Mesenchymal stem cell (in vitro differentiated cells and primary cell): ENCODE data around the gene RAB23.

Experiments used
- DNase-seq: peaks from one replicate; pipeline ENCODE4 v3.0.0-alpha.2; 2013
- H2AFZ ChIP-seq: one replicate; pipeline ENCODE4 v1.6.1; 2013; ENCODE audit warnings: low read depth, mild to moderate bottlenecking, control low read depth, inconsistent platforms, low read length, moderate library complexity
- H2AK5ac ChIP-seq: 2 replicates; pipeline ENCODE4 v1.6.1; 2013; ENCODE audit warnings: low read length, moderate library complexity, mild to moderate bottlenecking, inconsistent platforms; ENCODE audit not compliant: severe bottlenecking
- H2BK120ac ChIP-seq: one replicate; pipeline ENCODE4 v1.6.1; 2013; ENCODE audit warnings: low read depth, mild to moderate bottlenecking, inconsistent platforms, low read length, moderate library complexity
- H2BK12ac ChIP-seq, 2 experiments: one replicate each; pipeline ENCODE4 v1.6.1; 2013; ENCODE audit warnings: inconsistent platforms in 2 of 2, low read length in 2 of 2, mild to moderate bottlenecking in 2 of 2, moderate library complexity in 2 of 2, control low read depth in 1 of 2
- H2BK15ac ChIP-seq: one replicate; pipeline ENCODE4 v1.6.1; 2013; ENCODE audit warnings: mild to moderate bottlenecking, low read depth, inconsistent platforms; ENCODE audit not compliant: poor library complexity, severe bottlenecking
- H2BK5ac ChIP-seq: 2 replicates; pipeline ENCODE4 v1.6.1; 2013; ENCODE audit warnings: low read depth, mild to moderate bottlenecking, low read length, control low read depth, inconsistent platforms; ENCODE audit not compliant: poor library complexity, severe bottlenecking
- H3K14ac ChIP-seq, 2 experiments: one replicate each; pipeline ENCODE4 v1.6.1; 2013; ENCODE audit warnings: inconsistent platforms in 2 of 2, low read length in 2 of 2, control low read depth in 1 of 2, mild to moderate bottlenecking in 1 of 2, moderate library complexity in 1 of 2
- H3K18ac ChIP-seq, 2 experiments: one replicate each; pipeline ENCODE4 v1.6.1; 2013; ENCODE audit warnings: inconsistent platforms in 2 of 2, low read length in 2 of 2, control low read depth in 1 of 2, low read depth in 1 of 2, mild to moderate bottlenecking in 1 of 2
- H3K23ac ChIP-seq, 2 experiments: one replicate each; pipeline ENCODE4 v1.6.1; 2013; ENCODE audit warnings: inconsistent platforms in 2 of 2, low read length in 2 of 2, mild to moderate bottlenecking in 2 of 2, moderate library complexity in 2 of 2, control low read depth in 1 of 2
- H3K27ac ChIP-seq: 2 replicates; pipeline ENCODE4 v1.5.1; 2013; ENCODE audit warnings: mild to moderate bottlenecking, moderate library complexity, low read length, control low read depth, inconsistent platforms; ENCODE audit not compliant: poor library complexity, severe bottlenecking
- H3K27me3 ChIP-seq, 2 experiments: 2 replicates each; pipeline versions ENCODE4 v1.6.1 to v1.7.0; 2013; ENCODE audit warnings: low read length in 2 of 2, mild to moderate bottlenecking in 2 of 2, moderate library complexity in 2 of 2, control low read depth in 1 of 2, inconsistent platforms in 1 of 2; ENCODE audit not compliant: control insufficient read depth in 1 of 2, insufficient read depth in 1 of 2
- H3K36me3 ChIP-seq, 2 experiments: 2 replicates each; pipeline versions ENCODE4 v1.6.1 to v1.7.0; 2013; ENCODE audit warnings: low read length in 2 of 2, control low read depth in 1 of 2, inconsistent platforms in 1 of 2, low read depth in 1 of 2, mild to moderate bottlenecking in 1 of 2; ENCODE audit not compliant: insufficient read depth in 2 of 2, control insufficient read depth in 1 of 2
- H3K4ac ChIP-seq, 2 experiments: one replicate each; pipeline ENCODE4 v1.6.1; 2013; ENCODE audit warnings: inconsistent platforms in 2 of 2, low read length in 2 of 2, mild to moderate bottlenecking in 2 of 2, moderate library complexity in 2 of 2, control low read depth in 1 of 2, low read depth in 1 of 2
- H3K4me1 ChIP-seq: 2 replicates; pipeline ENCODE4 v1.6.1; 2013; ENCODE audit warnings: low read depth, low read length, control low read depth; ENCODE audit not compliant: control insufficient read depth, insufficient read depth
- H3K4me2 ChIP-seq: 2 replicates; pipeline ENCODE4 v1.6.1; 2013; ENCODE audit warnings: low read length, mild to moderate bottlenecking, inconsistent platforms; ENCODE audit not compliant: poor library complexity, severe bottlenecking
- H3K4me3 ChIP-seq, 2 experiments: 2 replicates each; pipeline versions ENCODE4 v1.5.1 to v1.7.0; 2013; ENCODE audit warnings: low read length in 2 of 2, mild to moderate bottlenecking in 2 of 2, control low read depth in 1 of 2, low read depth in 1 of 2; ENCODE audit not compliant: insufficient read depth in 1 of 2
- H3K79me1 ChIP-seq: replicated peaks from 2 replicates; pipeline ENCODE4 v1.6.1; 2013; ENCODE audit warnings: mild to moderate bottlenecking, control low read depth, low read length, inconsistent platforms; ENCODE audit not compliant: poor library complexity, severe bottlenecking
- H3K9ac ChIP-seq: 2 replicates; pipeline ENCODE4 v1.7.0; 2013; ENCODE audit warnings: mild to moderate bottlenecking, low read length, moderate library complexity
- H3K9me3 ChIP-seq: 2 replicates; pipeline ENCODE4 v1.7.0; 2013; ENCODE audit warnings: mild to moderate bottlenecking, low read length; ENCODE audit not compliant: control insufficient read depth
- H4K8ac ChIP-seq: one replicate; pipeline ENCODE4 v1.6.1; 2013; ENCODE audit warnings: inconsistent platforms, mild to moderate bottlenecking, low read length, moderate library complexity
- H4K91ac ChIP-seq: one replicate; pipeline ENCODE4 v1.6.1; 2013; ENCODE audit warnings: mild to moderate bottlenecking, low read length, inconsistent platforms
- whole genome bisulfite sequencing: methylation state at CpG from one replicate; pipeline ENCODE4 v1.1.7; 2013; ENCODE audit warnings: mixed read lengths; 5-methylcytosine and 5-hydroxymethylcytosine counted together

Gene RAB23

GRCh38 chr6:57216235-57217101, 5.6 kb downstream of the RAB23 start:
- 93% methylated on average over 6 of the region's 7 CpGs for WGBS
- no peaks in the 10 kb centered on the region for H3K9me3 ChIP-seq
- H3K27me3 ChIP-seq, result no peaks in the 10 kb centered on the region
- no peak overlapping the region for H3K27ac ChIP-seq
- no peak overlapping the region for H3K4me2 ChIP-seq
- no peak overlapping the region for H2AFZ ChIP-seq
- H2BK5ac ChIP-seq, result no peak overlapping the region
- H4K91ac ChIP-seq, result no peak overlapping the region
- DNase-seq, result no peak
- H3K4me3 ChIP-seq, result no peak overlapping the region
- no peak overlapping the region for H3K18ac ChIP-seq
- H3K14ac ChIP-seq, result no peak overlapping the region
- H2AK5ac ChIP-seq, result no peak overlapping the region
- H3K9ac ChIP-seq, result no peak overlapping the region
- no peak overlapping the region for H3K4ac ChIP-seq
- no peak overlapping the region for H2BK120ac ChIP-seq
- no peak overlapping the region for H2BK15ac ChIP-seq
- no peak overlapping the region for H3K23ac ChIP-seq
- H3K79me1 ChIP-seq, result peaks cover 10% of the 10 kb centered on the region
- no peak overlapping the region for H2BK12ac ChIP-seq
- no peak overlapping the region for H4K8ac ChIP-seq
- H3K4me1 ChIP-seq, result peaks cover 7% of the 10 kb centered on the region
- H3K36me3 ChIP-seq, result peaks cover 0 to 4% of the 10 kb centered on the region in 2 experiments

GRCh38 chr6:57215260-57215659, 6.8 kb downstream of the RAB23 start:
- no peaks in the 10 kb centered on the region for H3K9me3 ChIP-seq
- no peak overlapping the region for H2BK5ac ChIP-seq
- H2BK15ac ChIP-seq, result no peak overlapping the region
- WGBS, result no CpG with 5 or more reads among the region's 1 CpG
- H3K4me2 ChIP-seq, result no peak overlapping the region
- no peak overlapping the region for H2AK5ac ChIP-seq
- no peak overlapping the region for H3K18ac ChIP-seq
- no peak overlapping the region for H3K14ac ChIP-seq
- no peak overlapping the region for H3K4ac ChIP-seq
- no peaks in the 10 kb centered on the region for H3K27me3 ChIP-seq
- H3K27ac ChIP-seq, result no peak overlapping the region
- H3K9ac ChIP-seq, result no peak overlapping the region
- H3K79me1 ChIP-seq, result peaks cover 8% of the 10 kb centered on the region
- no peak overlapping the region for H2AFZ ChIP-seq
- no peak overlapping the region for H2BK12ac ChIP-seq
- no peak overlapping the region for H3K23ac ChIP-seq
- H4K91ac ChIP-seq, result no peak overlapping the region
- no peak overlapping the region for H2BK120ac ChIP-seq
- H3K4me1 ChIP-seq, result peaks cover 7% of the 10 kb centered on the region
- H3K36me3 ChIP-seq, result peaks cover 0 to 8% of the 10 kb centered on the region in 2 experiments
- no peak for DNase-seq
- no peak overlapping the region for H4K8ac ChIP-seq
- H3K4me3 ChIP-seq, result no peak overlapping the region

GRCh38 chr6:57210060-57210459, 12.0 kb downstream of the RAB23 start:
- no peak overlapping the region for H2BK120ac ChIP-seq
- no peak overlapping the region for H3K27ac ChIP-seq
- H2BK12ac ChIP-seq, result no peak overlapping the region
- H3K4me2 ChIP-seq, result no peak overlapping the region
- no peak overlapping the region for H2BK15ac ChIP-seq
- WGBS, result 97% methylated on average over 5 of the region's 5 CpGs
- H3K23ac ChIP-seq, result no peak overlapping the region
- DNase-seq, result no peak
- H3K27me3 ChIP-seq, result no peaks in the 10 kb centered on the region
- H2BK5ac ChIP-seq, result no peak overlapping the region
- H3K79me1 ChIP-seq, result peaks cover 11% of the 10 kb centered on the region
- H3K4ac ChIP-seq, result no peak overlapping the region
- H3K9ac ChIP-seq, result no peak overlapping the region
- peaks cover 5% of the 10 kb centered on the region for H3K4me1 ChIP-seq
- H2AFZ ChIP-seq, result no peak overlapping the region
- no peak overlapping the region for H3K4me3 ChIP-seq
- H3K14ac ChIP-seq, result no peak overlapping the region
- no peak overlapping the region for H4K91ac ChIP-seq
- no peak overlapping the region for H2AK5ac ChIP-seq
- H3K9me3 ChIP-seq, result no peaks in the 10 kb centered on the region
- no peak overlapping the region for H4K8ac ChIP-seq
- H3K36me3 ChIP-seq, result peaks cover 3 to 41% of the 10 kb centered on the region in 2 experiments
- no peak overlapping the region for H3K18ac ChIP-seq

- peaks cover 5% of the 10 kb centered on the region for H3K4me1 ChIP-seq
- no peak overlapping the region for H3K14ac ChIP-seq
- no peak overlapping the region for H3K4me3 ChIP-seq
- no peak overlapping the region for H2BK12ac ChIP-seq
- no peak overlapping the region for H4K91ac ChIP-seq
- no peak overlapping the region for H3K4me2 ChIP-seq
- no peak overlapping the region for H3K4ac ChIP-seq
- H4K8ac ChIP-seq, result no peak overlapping the region
- H2BK15ac ChIP-seq, result no peak overlapping the region
- H3K23ac ChIP-seq, result no peak overlapping the region
- H2AFZ ChIP-seq, result no peak overlapping the region
- H2BK120ac ChIP-seq, result no peak overlapping the region
- DNase-seq, result peak; percentile 26
- no peak overlapping the region for H2BK5ac ChIP-seq
- H3K18ac ChIP-seq, result no peak overlapping the region
- H3K27me3 ChIP-seq, result no peaks in the 10 kb centered on the region
- H2AK5ac ChIP-seq, result no peak overlapping the region
- H3K9me3 ChIP-seq, result no peaks in the 10 kb centered on the region
- peaks cover 11% of the 10 kb centered on the region for H3K79me1 ChIP-seq
- H3K27ac ChIP-seq, result no peak overlapping the region
- H3K9ac ChIP-seq, result no peak overlapping the region
- peaks cover 3 to 40% of the 10 kb centered on the region in 2 experiments for H3K36me3 ChIP-seq
Measured at GRCh38 chr6:57209030-57209429, 13.1 kb downstream of the RAB23 start.
